Right hindlimb (tissue), 1 donor: ENCODE results near the gene DSCAML1.
"Not testable (repeated sequence)": the region's sequence is repeated elsewhere in the genome, so short reads cannot be mapped to it uniquely, and the experiment has no call there.

Source experiments
- DNase-seq: peaks from one replicate; pipeline ENCODE4 v3.0.0-alpha.2; 2018

The DSCAML1 gene

DNA sequence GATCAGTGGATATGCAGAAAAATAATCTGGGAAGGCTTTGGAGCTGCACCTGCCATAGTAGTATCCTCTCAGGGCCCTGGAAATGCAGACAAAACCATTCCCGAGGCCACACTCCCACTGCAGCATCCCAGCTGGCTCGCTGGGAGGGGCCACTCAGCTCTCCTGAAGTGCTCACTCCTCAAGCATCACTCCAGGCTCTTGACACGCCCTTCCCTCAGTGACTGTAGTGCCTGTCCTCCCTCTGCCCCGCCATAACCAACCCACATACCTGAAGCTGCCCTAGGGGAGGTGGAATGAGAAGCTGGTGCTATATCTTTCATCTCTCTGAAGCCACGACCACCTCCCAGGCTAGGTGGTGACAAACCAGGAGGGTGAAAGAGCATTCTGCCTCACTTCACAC lies 4.8 kb downstream of the DSCAML1 start:
- DNase-seq: no peak

DNA sequence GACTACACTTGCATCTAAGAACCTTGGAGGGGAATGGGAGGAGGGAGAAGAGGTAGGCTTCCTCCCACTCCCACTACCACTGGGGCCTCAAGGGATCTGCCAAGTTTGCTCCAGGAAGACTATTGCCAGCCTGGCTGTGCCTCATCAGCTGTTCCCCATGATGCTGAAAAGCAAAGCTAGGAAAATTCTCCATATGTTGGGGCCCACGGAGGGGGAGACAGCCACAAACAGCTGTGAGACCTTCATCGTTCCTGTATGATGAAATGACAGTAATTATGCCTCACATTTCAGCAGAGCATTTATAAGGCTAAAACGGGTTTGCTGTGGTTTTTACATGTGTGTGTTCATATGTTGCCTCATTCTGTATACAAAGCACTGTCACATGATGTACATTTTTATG lies 6.7 kb downstream of the DSCAML1 start:
- DNase-seq: no peak

DNA sequence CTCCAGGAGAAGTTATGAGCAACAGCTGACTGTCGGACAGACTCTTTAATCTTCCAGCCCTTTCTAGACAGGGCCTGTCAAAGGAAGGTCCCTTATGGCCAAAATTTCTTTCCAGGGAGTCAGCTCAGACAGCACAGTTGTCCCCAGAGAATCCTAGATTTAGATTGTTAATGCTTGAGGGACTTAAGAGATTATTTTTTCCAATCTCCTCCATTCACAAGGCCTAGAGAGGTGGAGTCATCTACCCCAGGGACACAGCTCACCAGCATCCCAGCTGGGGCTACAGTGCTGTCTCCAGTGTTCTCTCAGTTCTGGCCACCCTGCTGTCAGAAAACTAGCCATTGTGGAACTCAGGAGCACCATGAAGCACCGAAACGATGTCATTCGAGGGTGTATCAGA lies 7.8 kb downstream of the DSCAML1 start:
- no peak for DNase-seq

DNA sequence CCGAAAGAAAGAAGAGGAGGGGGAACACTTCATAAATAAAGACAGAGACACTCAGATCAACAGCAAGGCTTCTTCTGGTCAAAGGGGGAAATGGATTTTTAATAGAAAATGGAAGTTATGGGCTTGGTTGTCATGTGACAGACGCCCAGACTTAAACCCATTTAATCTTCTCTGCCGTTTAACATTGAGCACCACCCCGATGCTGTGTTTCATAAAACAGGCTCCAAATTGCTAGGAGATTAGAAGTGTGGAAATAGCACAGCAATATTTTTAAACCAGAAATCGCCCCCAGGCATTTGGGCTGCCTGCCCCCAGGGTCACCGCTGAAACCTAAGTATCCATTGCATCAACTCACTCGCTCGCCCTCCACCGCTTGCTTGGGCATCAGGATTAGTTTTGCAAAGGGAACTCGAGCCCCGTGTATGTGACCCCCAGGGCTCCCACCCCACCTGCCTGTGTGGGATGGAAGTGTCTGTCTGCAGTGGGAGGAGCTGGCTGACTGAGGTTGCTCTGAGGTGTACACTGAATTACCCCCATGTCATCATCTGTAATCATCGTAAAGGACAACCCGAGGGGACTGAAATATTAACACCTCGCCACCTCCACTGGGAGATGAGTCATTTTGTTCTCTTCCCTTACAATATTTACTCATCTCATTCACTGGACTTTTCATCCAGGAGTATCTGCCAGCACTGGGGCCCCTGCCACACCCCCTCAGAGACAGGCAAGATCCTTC lies 10.7 kb downstream of the DSCAML1 start:
- no peak for DNase-seq

DNA sequence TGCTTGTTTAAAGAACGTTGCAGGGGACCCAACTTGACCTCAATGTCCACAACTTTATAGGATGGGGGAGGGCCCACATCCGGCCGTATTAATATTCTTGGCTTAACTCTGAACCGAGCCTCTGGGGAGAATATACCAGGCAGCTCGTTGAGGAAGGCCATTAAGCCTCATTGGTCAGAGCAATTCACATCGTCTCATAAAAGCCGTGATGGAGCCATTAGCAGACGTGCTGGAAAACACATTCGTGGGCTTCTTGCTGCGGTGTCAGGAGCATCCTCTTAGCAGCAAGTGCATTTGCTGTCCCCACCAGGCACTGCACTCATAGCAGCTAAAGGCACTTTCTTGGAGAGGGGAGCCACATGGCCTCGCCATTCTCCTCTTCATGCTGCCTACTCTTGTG lies 14.9 kb downstream of the DSCAML1 start:
- DNase-seq: no peak

DNA sequence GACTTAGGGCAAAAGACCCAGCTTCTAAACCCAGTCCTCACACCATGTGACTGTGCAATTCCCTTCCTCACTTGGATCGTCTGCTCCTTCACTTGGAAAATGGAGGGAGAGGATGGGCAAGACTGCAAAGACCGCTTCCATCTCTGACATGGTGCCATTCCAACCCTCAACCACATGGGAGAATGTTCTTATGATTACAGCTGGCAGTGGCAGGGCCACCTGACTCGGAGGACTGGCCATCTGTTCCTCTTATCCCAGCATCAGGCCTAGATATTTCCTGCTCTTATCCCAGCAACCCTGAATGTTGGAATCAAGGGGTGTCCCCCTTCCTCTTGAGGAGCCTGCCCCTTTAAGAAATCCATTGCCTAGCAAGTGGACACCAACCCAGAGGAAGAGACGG lies 15.4 kb downstream of the DSCAML1 start:
- DNase-seq: no peak

DNA sequence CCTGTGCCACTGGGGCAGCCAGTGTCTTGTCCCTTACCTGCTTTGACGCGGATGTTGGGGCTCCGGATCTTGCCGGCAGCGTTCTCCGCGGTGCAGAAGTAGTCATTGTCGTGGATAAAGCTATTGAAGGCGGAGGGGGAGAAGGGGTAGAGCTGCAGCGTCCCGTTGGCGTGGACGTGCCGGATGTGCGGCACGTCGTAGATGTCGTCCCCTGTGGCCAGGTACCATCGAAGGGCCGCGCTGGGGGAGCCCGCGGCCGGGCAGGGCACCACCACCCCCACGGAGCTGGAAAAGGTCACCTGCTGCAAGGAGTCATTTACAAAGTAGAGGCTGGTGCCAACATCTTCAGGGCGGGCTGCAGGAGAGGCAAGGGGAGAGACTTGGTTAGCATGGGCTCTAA lies 16.6 kb downstream of the DSCAML1 start:
- no peak for DNase-seq

DNA sequence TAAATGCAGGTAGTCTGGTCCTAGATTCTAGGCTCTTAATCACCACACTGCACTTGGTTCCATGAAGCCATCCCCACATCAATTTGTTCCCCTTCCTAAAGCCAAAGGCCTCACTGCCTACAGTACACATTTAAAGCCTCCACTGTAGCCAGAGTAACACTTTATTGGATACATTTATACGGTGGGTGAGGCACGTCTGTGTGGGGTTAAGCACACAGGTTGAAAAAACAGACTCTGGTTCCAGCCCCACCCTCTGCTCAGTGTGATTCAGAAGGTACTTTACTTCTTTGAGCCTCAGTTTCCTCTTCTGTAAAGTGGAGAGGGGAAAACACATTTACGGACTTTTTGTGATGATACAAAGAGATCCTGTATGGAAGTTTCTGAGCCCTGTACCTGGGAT lies 22.5 kb downstream of the DSCAML1 start:
- DNase-seq: no peak

DNA sequence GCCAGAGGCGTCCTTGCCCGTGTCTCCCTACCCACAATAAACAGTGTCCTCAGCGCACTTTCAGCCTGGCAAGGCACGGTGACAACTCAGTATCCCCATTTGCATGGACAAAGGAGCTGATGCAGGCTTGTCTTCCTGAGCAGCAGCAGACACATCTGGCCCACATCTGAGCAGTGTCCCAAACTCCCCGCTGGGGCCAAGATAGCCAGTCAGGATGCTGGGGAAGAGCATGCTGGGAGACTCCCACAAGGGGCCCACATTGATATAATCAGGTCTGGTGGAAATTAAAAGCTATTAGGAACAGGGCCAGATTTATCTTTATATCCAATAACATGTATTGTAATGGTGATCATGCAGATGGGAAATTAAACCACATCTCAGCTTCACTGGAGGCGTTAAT lies 24.7 kb downstream of the DSCAML1 start:
- no peak for DNase-seq

DNA sequence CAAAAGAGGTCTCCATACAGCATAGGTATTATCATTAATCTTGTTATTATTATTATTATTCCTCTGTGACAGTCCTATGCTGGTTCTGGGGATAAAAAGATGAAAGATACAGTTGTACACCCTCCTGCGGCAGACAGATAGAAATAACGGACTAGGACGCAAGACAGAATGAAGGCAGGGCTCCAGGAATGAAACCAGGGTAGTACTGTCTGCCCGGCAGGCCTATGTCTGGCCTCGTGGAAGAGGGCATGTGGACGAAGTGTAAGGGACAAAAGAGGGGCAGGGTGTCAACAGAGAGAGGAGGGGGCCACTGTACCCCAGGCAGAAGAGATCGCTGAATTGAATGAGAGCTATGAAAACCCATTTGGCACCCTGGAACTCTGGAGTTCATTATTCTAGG lies 25.2 kb downstream of the DSCAML1 start:
- no peak for DNase-seq

DNA sequence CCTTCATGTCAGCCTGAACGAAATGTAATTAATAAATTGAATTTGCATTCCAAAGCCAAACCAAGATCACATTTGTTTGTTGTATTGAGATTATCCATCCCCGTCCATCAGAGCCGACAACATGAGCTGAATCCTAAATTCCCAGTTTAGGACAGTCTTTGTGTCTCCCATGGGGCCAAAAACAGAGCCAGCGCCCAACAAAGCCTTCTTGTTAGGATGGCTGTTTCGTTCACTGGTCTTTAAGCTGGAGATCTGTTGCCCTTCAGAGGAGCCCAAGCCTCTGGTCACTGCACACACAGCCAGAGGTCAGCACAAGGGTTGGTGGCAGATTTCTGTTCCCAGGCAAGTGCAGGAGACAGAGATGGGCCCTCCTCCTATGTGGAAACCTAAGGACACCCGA lies 25.8 kb downstream of the DSCAML1 start:
- no peak for DNase-seq

DNA sequence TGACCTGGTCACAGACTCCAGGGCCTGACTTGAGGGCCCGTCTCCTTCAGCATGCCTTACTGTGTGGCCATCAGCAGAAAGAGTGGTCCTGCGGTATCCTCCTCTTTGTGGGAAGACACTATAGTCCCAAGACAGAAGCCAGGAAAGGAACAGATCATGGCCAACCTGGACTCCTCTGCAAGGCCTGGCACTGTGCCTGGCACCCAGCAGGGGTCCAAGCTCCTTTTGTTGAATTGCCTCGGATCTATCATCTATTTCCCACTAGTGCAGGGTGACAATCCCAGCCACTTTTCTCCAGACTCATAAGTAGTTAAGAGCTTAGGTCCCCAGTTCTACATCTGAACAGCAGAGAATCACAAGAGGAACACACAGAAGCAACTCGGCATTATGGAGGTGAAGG lies 27.0 kb downstream of the DSCAML1 start:
- DNase-seq: no peak

DNA sequence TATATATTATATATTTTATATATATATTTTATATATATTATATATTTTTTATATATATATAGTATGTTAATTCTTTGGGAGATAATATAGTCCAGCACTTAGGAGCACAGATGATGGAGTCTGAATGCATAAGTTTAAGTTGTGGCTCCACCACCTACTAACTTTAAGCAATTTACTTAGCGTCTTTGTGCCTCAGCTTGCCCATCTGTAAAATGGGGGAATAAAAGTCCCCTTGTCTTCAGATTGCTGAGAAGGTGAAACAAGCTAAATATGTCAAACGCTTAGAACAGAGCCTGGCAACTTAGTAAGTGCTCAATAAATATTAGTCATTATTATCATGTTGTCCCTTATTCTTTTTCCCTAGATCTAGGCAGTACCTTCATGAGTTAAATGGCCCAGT lies 27.5 kb downstream of the DSCAML1 start:
- DNase-seq: no peak

DNA sequence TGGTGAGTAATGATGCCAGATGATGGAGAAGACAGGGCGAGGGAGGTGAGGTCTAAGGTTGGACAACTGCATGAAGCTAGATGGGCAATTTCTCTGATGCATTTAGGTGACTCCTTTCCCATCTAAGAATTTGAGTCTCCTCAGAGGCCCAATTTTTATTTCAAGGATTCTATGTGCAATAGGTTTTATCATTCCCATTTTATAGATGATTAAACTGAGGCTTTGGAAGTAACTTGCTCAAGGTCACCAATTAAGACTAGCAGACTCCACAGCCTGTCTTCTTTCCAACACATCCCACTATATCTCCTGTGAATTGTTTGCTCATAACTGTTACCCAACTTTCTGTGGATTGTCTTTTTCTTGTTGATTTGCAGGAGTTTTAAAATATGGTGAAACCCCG lies 28.5 kb downstream of the DSCAML1 start:
- no peak for DNase-seq

DNA sequence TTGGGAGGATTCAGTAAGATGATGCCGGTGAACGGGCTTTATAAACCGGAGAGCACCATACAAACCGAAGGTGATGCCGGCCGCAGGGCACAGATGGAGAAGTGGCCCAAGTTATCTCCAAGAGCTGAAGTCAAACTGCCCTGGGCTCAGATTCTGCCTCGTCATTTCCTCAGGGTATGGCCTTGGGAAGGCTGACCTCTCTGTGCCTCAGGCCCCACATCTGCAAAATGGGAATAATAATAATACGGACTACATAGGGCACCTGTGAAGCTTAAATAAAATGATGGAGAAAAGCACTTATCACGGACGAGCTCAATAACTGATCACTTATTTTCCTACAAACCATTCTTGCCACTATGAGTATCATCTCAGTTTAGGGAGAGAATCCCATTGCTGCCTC lies 29.9 kb downstream of the DSCAML1 start:
- DNase-seq: no peak

DNA sequence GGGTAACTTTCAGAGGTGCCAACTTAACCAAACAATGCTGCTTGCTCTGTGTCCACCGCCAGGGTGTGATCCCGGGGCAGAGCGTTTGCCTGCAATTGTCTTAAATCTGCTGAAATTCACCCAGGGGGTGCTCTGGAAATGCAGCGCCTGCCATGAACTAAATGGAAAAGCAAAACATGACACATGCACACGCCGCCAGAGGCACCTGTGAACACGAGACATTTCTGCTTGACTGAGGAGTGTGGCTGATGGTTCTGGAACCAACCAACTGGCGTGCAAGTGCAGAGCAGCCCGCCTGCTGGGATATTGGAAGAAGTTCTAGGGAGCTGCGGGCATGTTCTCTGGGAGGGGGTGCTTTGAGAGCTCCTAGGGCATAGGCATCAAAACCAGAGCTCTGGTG lies 30.4 kb downstream of the DSCAML1 start:
- DNase-seq: no peak

DNA sequence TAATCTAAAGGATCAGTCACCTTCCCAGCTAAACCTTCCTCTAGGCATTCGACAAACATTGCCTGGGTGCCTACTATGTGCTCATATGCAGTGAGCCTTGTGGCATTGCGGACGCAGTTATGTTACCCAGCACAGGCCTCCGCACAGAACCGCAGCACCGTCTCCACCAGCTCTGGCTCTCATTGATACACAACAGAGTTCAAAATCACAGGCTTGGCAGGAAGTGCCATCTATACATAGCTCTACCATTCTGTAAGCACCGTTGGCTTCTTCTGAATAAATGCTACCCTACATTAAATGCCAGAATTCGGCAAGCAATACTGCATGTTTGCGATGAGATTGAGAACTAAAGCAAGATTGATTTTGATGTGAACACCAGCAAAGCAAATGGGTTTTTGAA lies 31.0 kb downstream of the DSCAML1 start:
- DNase-seq: no peak

DNA sequence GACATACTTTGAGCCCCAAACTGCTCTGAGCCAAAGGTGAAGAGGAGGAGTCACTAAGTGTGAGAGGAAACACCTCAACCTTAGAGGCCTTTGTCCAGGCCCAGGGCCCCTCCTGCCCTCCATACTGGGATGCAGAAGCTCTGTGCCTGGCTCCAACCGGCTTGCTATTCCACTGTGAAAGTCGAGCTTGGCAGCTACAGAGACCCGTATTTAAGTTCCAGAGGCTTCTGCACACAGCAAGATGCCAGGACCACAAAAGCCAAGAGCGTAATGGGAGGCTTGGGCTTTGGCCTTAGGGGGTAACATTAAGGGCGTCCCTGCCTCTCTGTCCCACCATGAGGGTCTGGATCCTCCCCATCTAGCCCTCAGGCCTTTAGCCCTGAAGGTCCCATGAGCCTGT lies 31.9 kb downstream of the DSCAML1 start:
- DNase-seq: no peak

DNA sequence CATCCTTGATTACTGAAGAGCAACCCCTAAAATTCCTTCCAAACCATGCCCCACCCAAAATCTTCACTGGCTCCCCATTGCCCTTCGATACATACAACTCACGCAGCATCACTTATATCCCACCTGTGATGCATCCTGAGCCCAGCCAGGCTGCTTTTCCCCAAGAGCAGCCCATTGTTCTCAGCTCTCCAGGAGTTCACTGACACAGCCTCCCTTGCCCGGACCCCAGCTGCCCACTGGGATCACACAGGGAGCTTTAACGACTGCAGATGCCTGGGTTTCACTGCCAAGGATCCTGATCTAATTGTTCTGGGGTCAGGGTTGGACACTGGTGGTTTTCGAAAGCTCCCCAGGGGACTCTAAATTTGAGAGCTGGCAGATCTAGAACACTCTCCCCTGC lies 33.6 kb downstream of the DSCAML1 start:
- not testable (repeated sequence) for DNase-seq

DNA sequence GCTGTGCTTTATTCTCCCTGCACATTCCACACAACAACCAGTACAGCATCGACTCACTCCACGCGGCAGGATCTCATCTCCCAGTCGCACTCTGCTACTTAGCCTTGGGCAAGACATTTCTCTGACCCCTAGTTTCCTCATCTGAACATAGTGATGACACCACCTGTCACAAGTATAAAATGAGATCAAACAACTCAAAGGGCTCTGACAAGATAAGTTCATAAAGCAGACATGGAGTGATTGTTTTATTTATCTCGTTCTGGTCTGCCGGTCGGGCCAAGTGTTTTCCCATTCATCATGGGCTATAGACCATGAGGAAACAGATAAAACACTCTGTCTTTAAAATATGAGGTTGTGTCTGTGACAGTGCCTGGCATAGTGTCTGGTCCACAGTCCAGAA lies 35.0 kb downstream of the DSCAML1 start:
- DNase-seq: no peak

DNA sequence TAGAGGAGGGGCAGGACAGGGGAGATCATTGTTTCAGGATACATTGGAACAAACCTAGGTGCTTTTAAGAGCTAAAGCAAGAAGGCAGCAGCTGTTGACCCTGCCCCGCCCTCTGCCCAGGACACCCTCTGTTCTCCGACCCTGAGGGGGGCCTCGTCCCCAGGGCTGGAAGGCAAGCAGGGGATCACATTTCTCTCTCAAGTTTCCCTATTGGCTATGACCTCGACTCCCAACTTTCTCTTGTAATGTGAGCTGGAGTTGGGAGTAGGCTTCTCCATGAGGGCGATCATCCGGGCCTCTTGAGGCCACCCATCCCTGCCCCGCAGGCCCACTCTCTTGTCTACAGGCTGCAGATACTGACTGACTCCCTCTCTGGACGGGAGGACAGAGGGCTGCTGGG lies 37.7 kb downstream of the DSCAML1 start:
- DNase-seq: no peak

DNA sequence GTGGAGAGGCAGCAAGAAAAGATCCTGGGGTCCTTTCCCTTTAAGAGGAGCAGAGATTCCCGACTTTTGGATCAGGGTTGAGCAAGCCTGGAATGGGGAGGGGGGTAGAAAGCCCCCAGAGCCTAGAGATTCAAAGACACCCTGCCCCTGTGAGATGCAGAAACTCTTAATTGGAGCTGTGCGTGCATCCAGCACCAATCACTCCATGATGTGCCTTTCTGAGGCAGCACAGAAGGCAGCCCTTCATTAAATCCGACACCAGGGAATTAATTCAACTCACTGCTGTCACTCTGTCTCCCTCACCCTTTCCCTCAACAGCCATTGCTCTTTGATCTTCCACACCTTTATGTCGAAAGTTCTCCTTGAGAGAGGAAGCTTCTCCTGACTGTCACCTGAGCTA lies 43.0 kb downstream of the DSCAML1 start:
- DNase-seq: no peak

DNA sequence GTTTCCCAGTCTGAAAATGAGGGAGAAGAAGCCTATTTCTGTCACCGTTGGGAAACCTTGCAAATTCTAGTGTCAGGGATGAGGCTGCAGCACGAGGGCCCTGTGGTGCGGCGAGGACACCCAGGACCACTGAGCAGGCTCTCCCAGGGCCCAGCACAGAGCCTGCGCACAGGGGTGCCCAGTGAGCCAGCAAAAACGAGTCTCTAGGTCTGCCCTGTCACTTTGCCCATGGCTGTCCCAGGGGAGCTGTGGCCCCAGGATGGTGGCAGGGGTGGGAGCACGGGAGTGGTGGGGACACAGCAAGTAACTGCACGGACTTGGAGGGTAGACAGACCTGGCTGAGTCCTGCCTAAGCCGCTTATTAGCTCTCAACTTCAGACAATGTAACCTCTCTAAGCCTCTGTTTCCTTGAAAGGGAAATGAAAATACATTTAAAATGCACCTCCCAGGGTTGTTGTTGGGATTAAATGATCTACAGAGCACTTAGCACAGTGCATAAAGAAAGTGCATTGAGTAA lies 44.2 kb downstream of the DSCAML1 start:
- no peak for DNase-seq

DNA sequence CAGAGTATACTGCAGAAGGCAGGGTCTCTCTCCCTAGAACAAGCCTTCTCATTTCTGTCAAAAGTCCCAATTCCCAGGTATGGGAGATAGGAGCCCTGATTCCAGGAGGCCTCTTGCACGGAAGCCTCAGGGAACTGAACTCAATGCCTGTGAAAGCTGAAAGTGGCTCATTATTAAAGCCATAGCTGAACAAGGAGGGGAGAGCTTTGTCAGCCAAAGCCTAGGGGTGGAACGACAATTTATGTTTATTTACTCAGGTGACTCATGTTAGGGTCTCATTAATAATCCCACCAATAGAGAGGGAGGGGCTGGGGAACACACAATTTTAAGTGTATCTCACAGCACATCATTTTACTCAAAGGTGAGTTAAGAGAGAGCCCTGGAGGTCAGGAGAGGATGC lies 44.9 kb downstream of the DSCAML1 start:
- DNase-seq: no peak

DNA sequence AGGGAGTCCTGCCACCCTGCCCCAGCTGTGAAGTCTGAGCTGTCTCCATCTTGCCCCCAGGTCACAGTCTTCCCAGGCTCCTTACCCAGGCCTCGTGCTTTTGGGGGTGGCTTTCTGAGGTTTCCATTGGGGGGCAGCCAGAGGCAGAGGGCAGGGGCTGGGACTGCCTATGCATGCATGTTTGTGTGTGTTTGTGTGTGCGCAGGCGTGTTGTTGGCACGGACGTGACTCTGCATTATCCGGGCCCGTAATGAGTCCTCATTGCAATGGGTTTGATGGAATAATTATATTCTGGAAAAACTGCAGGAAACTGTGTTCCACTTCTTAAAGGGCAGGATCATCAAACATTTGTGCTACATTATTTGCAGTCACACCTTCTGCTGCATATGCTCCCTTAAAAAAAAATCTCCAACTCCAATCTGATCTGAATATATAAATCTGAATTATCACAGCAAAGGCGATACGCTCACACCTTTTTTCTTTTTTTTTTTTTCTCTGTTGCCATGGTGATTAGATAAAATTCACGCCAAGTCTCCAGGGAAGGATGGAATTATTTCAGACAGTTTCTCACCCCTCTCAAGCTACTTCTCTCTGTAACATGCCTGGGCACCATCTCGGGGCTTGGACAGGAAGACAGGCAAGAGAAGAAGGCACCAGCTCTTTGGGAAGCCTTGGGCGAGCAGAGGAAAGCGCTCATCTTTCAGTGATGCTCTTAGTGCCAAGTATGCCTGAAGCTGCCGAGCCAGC lies 45.9 kb downstream of the DSCAML1 start:
- DNase-seq: no peak
